ENCODE measurements around the gene ZBTB9. TPM values are rescaled to one million over a fixed set of nuclear protein-coding genes. Genes with fewer than 3 reads are reported as not detected.
A peak's percentile ranks its signal among the peaks of the same experiment; 100 is the strongest.

Gene ZBTB9
- total RNA-seq, 4 donors from 2014 or later, result 0.70 to 5.0 (median 2.6) TPM; not detected in 1

- H3K4me3 ChIP-seq, result peak overlapping the region; percentile 91 to 99 (median 94)
- TF ChIP-seq, protein P1, sequence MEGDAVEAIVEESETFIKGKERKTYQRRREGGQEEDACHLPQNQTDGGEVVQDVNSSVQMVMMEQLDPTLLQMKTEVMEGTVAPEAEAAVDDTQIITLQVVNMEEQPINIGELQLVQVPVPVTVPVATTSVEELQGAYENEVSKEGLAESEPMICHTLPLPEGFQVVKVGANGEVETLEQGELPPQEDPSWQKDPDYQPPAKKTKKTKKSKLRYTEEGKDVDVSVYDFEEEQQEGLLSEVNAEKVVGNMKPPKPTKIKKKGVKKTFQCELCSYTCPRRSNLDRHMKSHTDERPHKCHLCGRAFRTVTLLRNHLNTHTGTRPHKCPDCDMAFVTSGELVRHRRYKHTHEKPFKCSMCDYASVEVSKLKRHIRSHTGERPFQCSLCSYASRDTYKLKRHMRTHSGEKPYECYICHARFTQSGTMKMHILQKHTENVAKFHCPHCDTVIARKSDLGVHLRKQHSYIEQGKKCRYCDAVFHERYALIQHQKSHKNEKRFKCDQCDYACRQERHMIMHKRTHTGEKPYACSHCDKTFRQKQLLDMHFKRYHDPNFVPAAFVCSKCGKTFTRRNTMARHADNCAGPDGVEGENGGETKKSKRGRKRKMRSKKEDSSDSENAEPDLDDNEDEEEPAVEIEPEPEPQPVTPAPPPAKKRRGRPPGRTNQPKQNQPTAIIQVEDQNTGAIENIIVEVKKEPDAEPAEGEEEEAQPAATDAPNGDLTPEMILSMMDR (IDR thresholded peaks at IDR 0.05), result no peak
- peak; percentile 30 to 76 for TF ChIP-seq POLR2A (IDR thresholded peaks at IDR 0.05)
- H3K4me1 ChIP-seq, result peaks cover 0 to 12% (median 6%) of the 10 kb centered on the region in 4 donors
- peaks cover 0 to 28% (median 0%) of the 10 kb centered on the region in 3 donors for H3K36me3 ChIP-seq
- peak; percentile 98 to 99 (median 98) for DNase-seq
- peak overlapping the region; percentile 98 to 100 (median 98) for H3K27ac ChIP-seq
- no peaks in the 10 kb centered on the region for H3K27me3 ChIP-seq
- H3K9me3 ChIP-seq, result no peaks in the 10 kb centered on the region
Observed at GRCh38 chr6:33410050-33410710, 44.2 kb upstream of the ZBTB9 start.

DNA sequence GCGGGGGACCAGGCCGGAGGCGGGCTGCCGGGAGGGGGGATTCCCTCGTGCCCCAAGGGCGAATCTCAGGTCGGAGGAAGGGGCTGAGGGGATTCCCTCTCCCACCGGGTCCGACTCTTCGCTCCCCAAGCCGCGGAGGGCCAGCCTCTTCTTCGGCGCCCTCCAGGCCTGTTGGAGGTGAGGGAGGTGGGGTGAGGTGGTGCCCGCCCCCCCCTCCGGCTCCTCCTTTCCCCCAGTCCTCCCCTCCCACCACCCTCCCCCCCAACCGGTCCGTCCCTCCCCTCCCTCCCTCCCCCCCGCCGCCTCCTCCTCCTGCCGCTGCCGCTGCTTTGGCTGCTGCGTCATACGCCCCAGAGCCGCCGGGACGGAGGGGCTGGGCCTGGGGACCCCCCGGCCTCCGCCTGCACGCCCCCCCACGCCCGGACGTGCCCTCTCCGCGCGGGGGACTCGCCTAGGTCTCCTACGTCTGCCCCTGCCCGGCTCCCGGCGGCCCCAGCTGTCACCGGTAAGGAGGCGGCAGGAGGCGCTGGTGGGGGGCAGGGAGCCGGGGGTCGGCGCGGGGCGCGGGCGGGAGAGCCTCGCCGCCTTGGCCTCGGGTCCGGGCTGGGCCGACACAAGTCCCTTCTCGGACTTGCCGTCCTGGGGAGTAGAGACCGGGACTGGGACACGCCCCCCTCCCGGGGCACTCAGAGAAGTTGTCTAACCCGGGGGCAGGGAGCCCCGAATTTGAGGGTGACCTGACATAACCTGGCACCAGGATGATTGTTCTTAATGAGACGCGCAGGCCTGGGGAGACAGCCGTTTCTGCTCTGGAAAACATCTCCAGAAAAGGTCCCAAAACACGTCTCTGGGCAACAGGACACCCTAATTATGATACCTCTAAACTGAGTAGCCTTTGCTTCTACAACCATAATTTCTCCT, 43.4 kb upstream of the ZBTB9 start, which contains the start of gene PHF1:
PHF1 (plus strand) TSS at position 304 of the 921 bp plus-strand sequence. CDS start 1,250 bp downstream, outside the sequence.
- DNase-seq, result peak in 2 of 3 donors; percentile 76 to 79
- no peaks in the 10 kb centered on the region for H3K27me3 ChIP-seq
- H3K36me3 ChIP-seq, result peaks cover 0 to 36% (median 0%) of the 10 kb centered on the region in 3 donors
- H3K4me1 ChIP-seq, result peaks cover 0 to 15% (median 7%) of the 10 kb centered on the region in 4 donors
- no peaks in the 10 kb centered on the region for H3K9me3 ChIP-seq
- H3K4me3 ChIP-seq, result peak within 1 kb of the TSS; percentile 91 to 99 (median 94)
- TF ChIP-seq POLR2A (IDR thresholded peaks at IDR 0.05), result no peak
- TF ChIP-seq, protein P1 (IDR thresholded peaks at IDR 0.05), result no peak
- H3K27ac ChIP-seq, result peak within 1 kb of the TSS; percentile 98 to 100 (median 98)

DNA sequence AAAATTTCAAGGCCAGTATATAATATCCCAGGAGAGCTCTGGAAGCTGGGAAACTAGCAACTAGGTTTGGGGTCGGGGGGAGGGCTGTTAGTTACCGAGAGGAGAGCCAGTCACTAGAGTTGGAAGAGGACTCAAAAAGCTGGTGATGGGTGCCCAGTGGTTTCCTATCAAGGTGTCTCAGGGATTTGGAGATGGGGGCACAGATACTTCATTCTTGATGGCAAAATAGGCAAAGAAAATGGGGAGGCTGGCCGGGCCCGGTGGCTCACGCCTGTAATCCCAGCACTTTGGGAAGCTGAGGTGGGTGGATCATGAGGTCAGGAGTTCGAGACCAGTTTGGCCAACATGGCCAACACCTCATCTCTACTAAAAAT, 42.8 kb upstream of the ZBTB9 start:
- H3K27ac ChIP-seq, result peak overlapping the region; percentile 98 to 100 (median 98)
- H3K36me3 ChIP-seq, result peaks cover 0 to 37% (median 0%) of the 10 kb centered on the region in 3 donors
- H3K27me3 ChIP-seq, result no peaks in the 10 kb centered on the region
- peak overlapping the region; percentile 91 to 99 (median 94) for H3K4me3 ChIP-seq
- H3K4me1 ChIP-seq, result peaks cover 0 to 21% (median 10%) of the 10 kb centered on the region in 4 donors
- no peak for DNase-seq
- no peaks in the 10 kb centered on the region for H3K9me3 ChIP-seq
- TF ChIP-seq POLR2A (IDR thresholded peaks at IDR 0.05), result no peak
- TF ChIP-seq, protein P1 (IDR thresholded peaks at IDR 0.05), result no peak

DNA sequence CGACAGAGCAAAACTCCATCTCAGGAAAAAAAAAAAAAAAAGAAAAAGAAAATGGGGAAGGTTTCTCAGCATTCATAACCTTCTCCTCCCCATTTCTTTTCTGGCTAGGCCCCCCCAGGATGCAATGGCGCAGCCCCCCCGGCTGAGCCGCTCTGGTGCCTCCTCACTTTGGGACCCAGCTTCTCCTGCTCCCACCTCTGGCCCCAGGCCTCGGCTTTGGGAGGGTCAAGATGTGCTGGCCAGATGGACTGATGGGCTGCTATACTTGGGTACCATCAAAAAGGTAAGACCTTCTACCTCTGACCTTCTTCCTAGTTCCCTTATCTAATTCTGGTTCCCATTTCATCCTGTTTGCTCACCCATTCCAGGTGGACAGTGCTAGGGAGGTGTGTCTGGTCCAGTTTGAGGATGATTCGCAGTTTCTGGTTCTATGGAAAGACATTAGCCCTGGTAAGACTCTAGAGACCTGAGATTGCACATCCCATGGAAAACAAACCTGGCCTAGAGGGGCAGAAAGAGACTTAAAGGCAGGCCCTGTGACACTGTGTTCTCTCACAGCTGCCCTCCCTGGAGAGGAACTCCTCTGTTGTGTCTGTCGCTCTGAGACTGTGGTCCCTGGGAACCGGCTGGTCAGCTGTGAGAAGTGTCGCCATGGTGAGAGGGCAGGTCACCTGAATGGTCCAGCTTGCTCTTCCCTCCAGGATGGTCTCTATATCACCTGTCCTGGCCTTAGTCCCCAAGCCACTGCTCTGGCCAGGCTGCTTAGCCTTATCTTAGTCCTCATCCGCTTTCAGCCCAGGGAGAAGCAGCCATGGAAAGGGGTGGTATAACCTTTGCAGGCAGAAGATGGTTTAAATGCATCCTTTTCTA, 42.0 kb upstream of the ZBTB9 start:
- Histone ChIP-seq H3K4me3 (peak overlapping the region in 2 of 4 donors; percentile 91 to 99), H3K27me3 (no peaks in the 10 kb centered on the region), H3K36me3 (peaks cover 0 to 37% (median 0%) of the 10 kb centered on the region in 3 donors), H3K27ac (peak overlapping the region in 2 of 4 donors; percentile 7 to 99), H3K4me1 (peaks cover 0 to 29% (median 12%) of the 10 kb centered on the region in 4 donors), H3K9me3 (no peaks in the 10 kb centered on the region)
- no peak for DNase-seq
- no peak for TF ChIP-seq POLR2A (IDR thresholded peaks at IDR 0.05)
- TF ChIP-seq, protein P1 (IDR thresholded peaks at IDR 0.05), result no peak
